Keratinocyte (primary cell): Measurements from ENCODE around the gene IRF4. TPM values are rescaled to one million over a fixed set of nuclear protein-coding genes. Genes with fewer than 3 reads are reported as not detected.

ENCODE experiments used
- DNase-seq: peaks from one replicate; pipeline ENCODE4 v3.0.0-alpha.2; 2011; ENCODE audit warnings: low read depth, missing footprints, low spot score
- FAIRE-seq: peaks from 2 replicates; lab custom pipeline; 2011; peaks lifted over from hg19 to GRCh38; lab: Jason Lieb, UNC
- H2AFZ ChIP-seq: 2 replicates; pipeline ENCODE4 v1.6.0; 2012; ENCODE audit warnings: low read length, control low read depth, inconsistent platforms; ENCODE audit not compliant: control insufficient read depth
- H3K27ac ChIP-seq: 2 replicates; pipeline ENCODE4 v1.5.1; 2011; ENCODE audit warnings: low read length; ENCODE audit not compliant: control insufficient read depth, insufficient read depth
- H3K27me3 ChIP-seq: 3 replicates; pipeline ENCODE4 v1.6.0; 2011; ENCODE audit warnings: low read length; ENCODE audit not compliant: control insufficient read depth, insufficient read depth; ENCODE audit errors: extremely low read depth
- H3K36me3 ChIP-seq, 2 experiments: 2 replicates in 1 of 2; 3 replicates in 1 of 2; pipeline ENCODE4 v1.5.1; 2011; ENCODE audit warnings: low read length in 2 of 2, mild to moderate bottlenecking in 1 of 2; ENCODE audit not compliant: control insufficient read depth in 2 of 2, insufficient read depth in 2 of 2; ENCODE audit errors: extremely low read depth in 1 of 2
- H3K4me1 ChIP-seq: 3 replicates; pipeline ENCODE4 v1.5.1; 2011; ENCODE audit warnings: low read length; ENCODE audit not compliant: control insufficient read depth, insufficient read depth; ENCODE audit errors: extremely low read depth
- H3K4me2 ChIP-seq: 3 replicates; pipeline ENCODE4 v1.6.0; 2011; ENCODE audit warnings: low read depth, low read length; ENCODE audit not compliant: control insufficient read depth, insufficient read depth; ENCODE audit errors: extremely low read depth
- H3K4me3 ChIP-seq, 3 experiments: fragments of 200-600 bp in 1 of 3; sonication (generic) in 1 of 3; 2 replicates in 2 of 3; 3 replicates in 1 of 3; pipeline ENCODE4 v1.5.1; 2011 to 2016; ENCODE audit warnings: low read length in 3 of 3, mild to moderate bottlenecking in 3 of 3, control low read depth in 2 of 3, inconsistent platforms in 1 of 3, low read depth in 1 of 3, mixed read lengths in 1 of 3, mixed run types in 1 of 3, moderate library complexity in 1 of 3; ENCODE audit not compliant: control insufficient read depth in 2 of 3, insufficient read depth in 2 of 3; ENCODE audit errors: extremely low read depth in 1 of 3
- H3K79me2 ChIP-seq: 2 replicates; pipeline ENCODE4 v1.6.0; 2012; ENCODE audit warnings: low read length; ENCODE audit not compliant: control insufficient read depth, insufficient read depth
- H3K9ac ChIP-seq: 3 replicates; pipeline ENCODE4 v1.6.0; 2011; ENCODE audit warnings: low read length; ENCODE audit not compliant: control insufficient read depth, insufficient read depth; ENCODE audit errors: extremely low read depth
- H3K9me1 ChIP-seq: 3 replicates; pipeline ENCODE4 v1.6.0; 2011; ENCODE audit warnings: low read length; ENCODE audit not compliant: control insufficient read depth, insufficient read depth; ENCODE audit errors: extremely low read depth
- H3K9me3 ChIP-seq: 2 replicates; pipeline ENCODE4 v1.5.1; 2012; ENCODE audit warnings: low read depth, low read length; ENCODE audit not compliant: control insufficient read depth
- H4K20me1 ChIP-seq: 3 replicates; pipeline ENCODE4 v1.6.0; 2011; ENCODE audit warnings: low read length; ENCODE audit not compliant: control insufficient read depth, insufficient read depth; ENCODE audit errors: extremely low read depth
- EZH2 ChIP-seq: IDR thresholded peaks from one replicate; pipeline ENCODE4 v1.6.1; 2012; ENCODE audit warnings: inconsistent platforms, mild to moderate bottlenecking, low read length, moderate library complexity
- dilution Hi-C: fragments of 300-500 bp; cut with MboI; formaldehyde crosslinking; loops from one replicate; pipeline ENCODE4 v1.7.0; 2020; ENCODE audit warnings: low sequenced_read_pairs; ENCODE audit not compliant: extremely low pct_ligation_motif_present
- polyA plus RNA-seq, 5 experiments: library from polyadenylated mRNA; depleted of rRNA in 3 of 5; stranded (reverse) in 3 of 5; stranded (forward) in 1 of 5; unstranded in 1 of 5; fragments of >200 nt; gene quantifications; 1 replicate in 1 of 5; 2 replicates in 3 of 5; 3 replicates in 1 of 5; pipeline versions ENCODE4 v1.2.1 to v1.2.3, GENCODE V29; 2011 to 2012; ENCODE audit warnings: missing spikeins in 2 of 5, low read depth in 1 of 5, low replicate concordance in 1 of 5
- TF ChIP-seq, protein P1 (sequence below), 3 experiments: IDR thresholded peaks in 1 of 3; conservative IDR thresholded peaks in 1 of 3; optimal IDR thresholded peaks in 1 of 3; 2 replicates in 2 of 3; 3 replicates in 1 of 3; pipeline versions ENCODE3 to v1.5.1; 2011; ENCODE audit warnings: low read length in 3 of 3, mild to moderate bottlenecking in 3 of 3, moderate library complexity in 2 of 3, control low read depth in 1 of 3, inconsistent platforms in 1 of 3; ENCODE audit not compliant: insufficient read depth in 2 of 3; ENCODE audit errors: extremely low read depth in 1 of 3

IRF4 gene
- polyA plus RNA-seq, 1 donor (not counting 4 experiments of a cell fraction or from before 2014, with no cell fraction given), result 0.12 TPM

DNA sequence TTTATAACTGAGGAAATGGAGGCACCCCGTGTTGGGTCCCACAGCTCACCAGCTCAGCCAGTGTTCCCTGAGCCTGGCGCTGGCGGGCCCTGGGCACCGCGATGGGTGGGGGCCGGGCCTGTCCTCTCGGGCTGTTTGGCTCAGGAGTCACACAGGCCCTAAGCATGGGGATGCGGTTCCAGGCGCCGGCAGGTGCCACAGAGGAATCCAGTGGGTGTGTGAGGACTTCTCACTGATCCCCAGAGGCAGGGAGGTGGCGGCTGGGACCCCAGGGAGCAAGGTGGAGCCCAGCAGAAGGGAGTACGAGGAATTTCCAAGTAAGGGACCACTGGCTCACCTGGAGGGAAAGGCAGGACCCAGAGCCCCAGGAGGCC is 57.5 kb downstream of the IRF4 start:
- no peak for TF ChIP-seq EZH2
- TF ChIP-seq, protein P1, sequence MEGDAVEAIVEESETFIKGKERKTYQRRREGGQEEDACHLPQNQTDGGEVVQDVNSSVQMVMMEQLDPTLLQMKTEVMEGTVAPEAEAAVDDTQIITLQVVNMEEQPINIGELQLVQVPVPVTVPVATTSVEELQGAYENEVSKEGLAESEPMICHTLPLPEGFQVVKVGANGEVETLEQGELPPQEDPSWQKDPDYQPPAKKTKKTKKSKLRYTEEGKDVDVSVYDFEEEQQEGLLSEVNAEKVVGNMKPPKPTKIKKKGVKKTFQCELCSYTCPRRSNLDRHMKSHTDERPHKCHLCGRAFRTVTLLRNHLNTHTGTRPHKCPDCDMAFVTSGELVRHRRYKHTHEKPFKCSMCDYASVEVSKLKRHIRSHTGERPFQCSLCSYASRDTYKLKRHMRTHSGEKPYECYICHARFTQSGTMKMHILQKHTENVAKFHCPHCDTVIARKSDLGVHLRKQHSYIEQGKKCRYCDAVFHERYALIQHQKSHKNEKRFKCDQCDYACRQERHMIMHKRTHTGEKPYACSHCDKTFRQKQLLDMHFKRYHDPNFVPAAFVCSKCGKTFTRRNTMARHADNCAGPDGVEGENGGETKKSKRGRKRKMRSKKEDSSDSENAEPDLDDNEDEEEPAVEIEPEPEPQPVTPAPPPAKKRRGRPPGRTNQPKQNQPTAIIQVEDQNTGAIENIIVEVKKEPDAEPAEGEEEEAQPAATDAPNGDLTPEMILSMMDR (optimal IDR thresholded peaks at IDR 0.05 in 1 of 3, IDR thresholded peaks at IDR 0.05 in 1 of 3, conservative IDR thresholded peaks at IDR 0.05 in 1 of 3; ENCODE audit: extremely low read depth in 1 of 3, insufficient read depth in 2 of 3, low read length in 3 of 3), result no peak
- dilution Hi-C loops, result no loop called here
- Histone ChIP-seq H3K27me3 (no peaks in the 10 kb centered on the region), H4K20me1 (no peaks in the 10 kb centered on the region), H2AFZ (no peak overlapping the region), H3K9ac (no peak overlapping the region), H3K36me3 (no peaks in the 10 kb centered on the region), H3K9me1 (no peaks in the 10 kb centered on the region), H3K27ac (no peak overlapping the region), H3K4me2 (no peak overlapping the region), H3K4me1 (no peaks in the 10 kb centered on the region), H3K4me3 (no peak overlapping the region), H3K79me2 (no peaks in the 10 kb centered on the region), H3K9me3 (no peaks in the 10 kb centered on the region)
- DNase-seq (no peak), FAIRE-seq (no peak)

DNA sequence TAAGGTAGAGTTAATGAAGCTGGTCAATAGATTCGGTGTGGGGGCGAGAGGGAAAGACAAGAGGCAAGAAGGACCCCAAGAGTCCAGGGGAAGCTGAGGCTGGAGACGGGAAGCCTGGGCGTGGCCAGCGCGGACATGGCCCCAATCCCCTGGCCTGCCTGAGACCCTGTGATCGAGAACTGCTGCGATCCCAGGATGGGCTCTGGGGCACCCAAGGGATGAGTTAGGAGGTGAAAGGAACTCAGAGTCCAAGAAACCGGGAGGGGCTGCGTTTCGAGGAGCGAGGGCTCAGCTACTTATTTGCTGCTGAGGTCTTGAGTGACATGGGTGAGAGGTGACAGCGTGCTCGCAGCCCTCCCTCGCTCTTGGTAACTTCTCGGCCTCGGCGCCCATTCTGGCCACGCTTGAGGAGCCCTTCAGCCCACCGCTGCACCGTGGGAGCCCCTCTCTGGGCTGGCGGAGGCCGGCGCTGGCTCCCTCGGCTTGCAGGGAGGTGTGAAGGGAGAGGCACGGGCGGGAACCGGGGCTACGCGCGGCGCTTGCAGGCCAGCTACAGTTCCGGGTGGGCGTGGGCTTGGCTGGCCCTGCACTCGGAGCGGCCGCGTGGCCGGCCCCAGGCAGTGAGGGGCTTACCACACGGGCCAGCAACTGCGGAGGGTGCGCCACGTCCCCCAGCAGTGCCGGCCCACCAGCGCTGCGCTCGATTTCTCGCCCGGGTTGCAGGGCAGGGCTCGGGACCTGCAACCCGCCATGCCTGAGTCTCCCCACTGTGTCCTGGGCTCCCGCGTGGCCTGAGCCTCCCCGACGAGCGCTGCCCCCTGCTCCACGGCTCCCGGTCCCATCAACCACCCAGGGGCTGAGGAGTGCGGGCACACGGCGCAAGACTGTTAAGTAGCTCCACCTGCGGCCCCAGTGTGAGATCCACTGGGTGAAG is 58.2 kb downstream of the IRF4 start:
- Histone ChIP-seq H3K4me2 (no peak overlapping the region), H3K27me3 (no peaks in the 10 kb centered on the region), H3K9me1 (no peaks in the 10 kb centered on the region), H2AFZ (no peak overlapping the region), H3K9ac (no peak overlapping the region), H4K20me1 (no peaks in the 10 kb centered on the region), H3K4me3 (no peak overlapping the region), H3K4me1 (no peaks in the 10 kb centered on the region), H3K9me3 (no peaks in the 10 kb centered on the region), H3K79me2 (no peaks in the 10 kb centered on the region), H3K36me3 (no peaks in the 10 kb centered on the region), H3K27ac (no peak overlapping the region)
- FAIRE-seq, result no peak
- DNase-seq, result no peak
- TF ChIP-seq, protein P1 (optimal IDR thresholded peaks at IDR 0.05 in 1 of 3, IDR thresholded peaks at IDR 0.05 in 1 of 3, conservative IDR thresholded peaks at IDR 0.05 in 1 of 3; ENCODE audit: extremely low read depth in 1 of 3, insufficient read depth in 2 of 3, low read length in 3 of 3), result no peak
- dilution Hi-C loops, result no loop called here
